Left lung (tissue), 10 donors: Measurements from ENCODE around the gene SLC5A2. TPM values are rescaled to one million over a fixed set of nuclear protein-coding genes. Genes with fewer than 3 reads are reported as not detected.

Experiments
- ATAC-seq: fragments of 200-7000 bp; cut with Tn5 transposase; one replicate; pipeline ENCODE4 v1.9.1; 2020; ENCODE audit warnings: moderate library complexity
- DNase-seq, 4 donors: peaks; one replicate each; pipeline ENCODE4 v3.0.0-alpha.2; 2013 to 2020
- H3K27ac ChIP-seq, 2 donors: fragments of 200-600 bp; sonication (generic) in 1 of 2; one replicate each; pipeline versions ENCODE4 v1.5.0 to v1.8.0; 2020 to 2021
- H3K27me3 ChIP-seq, 2 donors: fragments of 200-600 bp; sonication (generic) in 1 of 2; one replicate each; pipeline versions ENCODE4 v1.5.0 to v1.8.0; 2020 to 2021
- H3K36me3 ChIP-seq, 2 donors: fragments of 200-600 bp; sonication (generic) in 1 of 2; one replicate each; pipeline versions ENCODE4 v1.5.0 to v1.8.0; 2020 to 2021
- H3K4me1 ChIP-seq, 2 donors: fragments of 200-600 bp; one replicate each; pipeline ENCODE4 v1.8.0; 2021
- H3K4me3 ChIP-seq, 2 donors: fragments of 200-600 bp; sonication (generic) in 1 of 2; one replicate each; pipeline versions ENCODE4 v1.5.0 to v1.8.0; 2020 to 2021; ENCODE audit warnings: mild to moderate bottlenecking in 1 of 2
- H3K9me3 ChIP-seq, 2 donors: fragments of 200-600 bp; sonication (generic) in 1 of 2; one replicate each; pipeline versions ENCODE4 v1.5.0 to v1.8.0; 2020 to 2021
- CTCF ChIP-seq, 2 donors: fragments of 200-600 bp; sonication (generic) in 1 of 2; IDR thresholded peaks; one replicate each; pipeline versions ENCODE4 v1.5.0 to v1.8.0; 2021; ENCODE audit warnings: antibody characterized with exemption in 2 of 2
- intact Hi-C, 2 donors: fragments of 100-400 bp; cut with DNase I; formaldehyde crosslinking; loops; one replicate each; pipeline versions ENCODE4 v1.11.2 to v1.14.2; 2022
- polyA plus RNA-seq, 6 donors: library from polyadenylated mRNA; unstranded; fragments of 120-200 nt; gene quantifications; one replicate each; pipeline ENCODE4 v1.2.1, GENCODE V29; 2013; ENCODE audit not compliant: insufficient read length in 6 of 6
- total RNA-seq, 2 donors: library from RNA; stranded (reverse); fragmentation: NEBNext Ultra II Directional; extraction: Animal tissue kit (Norgen Biotek cat#: 25700); gene quantifications; one replicate each; pipeline ENCODE4 v1.2.1, GENCODE V29; 2021
- donor health status: DM: no; HTN: yes; CAD: no.
- donor health status: DM: no; HTN: no; CAD: no.

Gene SLC5A2
- total and polyA plus RNA-seq, 8 donors: 0.92 to 18.8 (median 13.5) TPM

- TF ChIP-seq CTCF (IDR thresholded peaks at IDR 0.05): no peak
- H3K4me3 ChIP-seq: no peak overlapping the region
- peaks cover 4 to 7% of the 10 kb centered on the region in 2 donors for H3K4me1 ChIP-seq
- peak; percentile 21 for ATAC-seq
- intact Hi-C loops: no loop called here
- H3K9me3 ChIP-seq: no peaks in the 10 kb centered on the region
- H3K36me3 ChIP-seq: no peaks in the 10 kb centered on the region
- peaks cover 0 to 65% of the 10 kb centered on the region in 2 donors for H3K27me3 ChIP-seq
- no peak overlapping the region for H3K27ac ChIP-seq
- DNase-seq: no peak
These were observed 47.5 kb downstream of the SLC5A2 start for GRCh38 chr16:31530405-31530804.

GRCh38 chr16:31531096-31531495, 48.2 kb downstream of the SLC5A2 start:
- H3K27me3 ChIP-seq: peaks cover 0 to 72% of the 10 kb centered on the region in 2 donors
- intact Hi-C loops: no loop called here
- TF ChIP-seq CTCF (IDR thresholded peaks at IDR 0.05): no peak
- H3K36me3 ChIP-seq: no peaks in the 10 kb centered on the region
- peaks cover 4 to 7% of the 10 kb centered on the region in 2 donors for H3K4me1 ChIP-seq
- DNase-seq (no peak), ATAC-seq (no peak)
- no peaks in the 10 kb centered on the region for H3K9me3 ChIP-seq
- no peak overlapping the region for H3K4me3 ChIP-seq
- no peak overlapping the region for H3K27ac ChIP-seq

- peaks cover 0 to 82% of the 10 kb centered on the region in 2 donors for H3K27me3 ChIP-seq
- no peak overlapping the region for H3K27ac ChIP-seq
- no peak overlapping the region for H3K4me3 ChIP-seq
- TF ChIP-seq CTCF (IDR thresholded peaks at IDR 0.05): no peak
- H3K9me3 ChIP-seq: no peaks in the 10 kb centered on the region
- H3K4me1 ChIP-seq: peaks cover 4 to 7% of the 10 kb centered on the region in 2 donors
- no peak for DNase-seq
- H3K36me3 ChIP-seq: no peaks in the 10 kb centered on the region
- intact Hi-C loops: no loop called here
- no peak for ATAC-seq
These were observed 49.2 kb downstream of the SLC5A2 start for GRCh38 chr16:31532120-31532519.

- Histone ChIP-seq H3K4me1 (peaks cover 4 to 15% of the 10 kb centered on the region in 2 donors), H3K27me3 (peaks cover 4 to 83% of the 10 kb centered on the region in 2 donors), H3K27ac (no peak overlapping the region), H3K9me3 (no peaks in the 10 kb centered on the region), H3K4me3 (no peak overlapping the region), H3K36me3 (no peaks in the 10 kb centered on the region)
- intact Hi-C loops: no loop called here
- no peak for TF ChIP-seq CTCF (IDR thresholded peaks at IDR 0.05)
- DNase-seq (no peak), ATAC-seq (no peak)
These were observed 50.0 kb downstream of the SLC5A2 start for GRCh38 chr16:31532896-31533295.

- Histone ChIP-seq H3K4me3 (no peak overlapping the region), H3K27ac (no peak overlapping the region), H3K27me3 (peaks cover 4 to 73% of the 10 kb centered on the region in 2 donors), H3K9me3 (peaks cover 0 to 4% of the 10 kb centered on the region in 2 donors), H3K4me1 (peaks cover 0 to 9% of the 10 kb centered on the region in 2 donors), H3K36me3 (no peaks in the 10 kb centered on the region)
- no peak for TF ChIP-seq CTCF (IDR thresholded peaks at IDR 0.05)
- no peak for DNase-seq
- intact Hi-C loops: no loop called here
- ATAC-seq: no peak
These were observed 52.8 kb downstream of the SLC5A2 start for GRCh38 chr16:31535737-31536136.
